Endothelial cell (in vitro differentiated cells): ENCODE results near the gene SLC13A2. TPM values are rescaled to one million over a fixed set of nuclear protein-coding genes. Genes with fewer than 3 reads are reported as not detected.
"Not testable (repeated sequence)": the region's sequence is repeated elsewhere in the genome, so short reads cannot be mapped to it uniquely, and the experiment has no call there.

Experiments
- DNase-seq: peaks from one replicate; pipeline ENCODE4 v3.0.0; 2021; ENCODE audit warnings: low spot score
- H3K27ac Mint-ChIP-seq: one replicate; pipeline ENCODE4 v1.8.0; 2021; ENCODE audit warnings: mixed read lengths, inconsistent platforms; ENCODE audit not compliant: unreplicated experiment
- H3K27me3 Mint-ChIP-seq: one replicate; pipeline ENCODE4 v1.8.0; 2021; ENCODE audit warnings: mild to moderate bottlenecking, moderate library complexity, mixed read lengths, inconsistent platforms; ENCODE audit not compliant: unreplicated experiment
- H3K36me3 Mint-ChIP-seq: one replicate; pipeline ENCODE4 v1.8.0; 2021; ENCODE audit warnings: mild to moderate bottlenecking, low read depth, mixed read lengths, inconsistent platforms; ENCODE audit not compliant: unreplicated experiment
- H3K4me1 Mint-ChIP-seq: one replicate; pipeline ENCODE4 v1.8.0; 2021; ENCODE audit warnings: mild to moderate bottlenecking, mixed read lengths, inconsistent platforms; ENCODE audit not compliant: unreplicated experiment
- H3K4me3 Mint-ChIP-seq: one replicate; pipeline ENCODE4 v1.8.0; 2021; ENCODE audit warnings: mild to moderate bottlenecking, mixed read lengths, inconsistent platforms; ENCODE audit not compliant: unreplicated experiment
- H3K9me3 Mint-ChIP-seq: one replicate; pipeline ENCODE4 v1.8.0; 2021; ENCODE audit warnings: mixed read lengths, inconsistent platforms; ENCODE audit not compliant: unreplicated experiment
- CTCF ChIP-seq: fragments of 200-600 bp; sonication (generic); IDR thresholded peaks from one replicate; pipeline ENCODE4 v1.5.0; 2021; ENCODE audit warnings: antibody characterized with exemption; ENCODE audit not compliant: unreplicated experiment
- total RNA-seq: library from RNA; stranded (reverse); fragmentation: NEBNext Ultra II Directional; extraction: Animal tissue kit (Norgen Biotek cat#: 25700); gene quantifications from one replicate; pipeline ENCODE4 v1.2.1, GENCODE V29; 2021; ENCODE audit not compliant: unreplicated experiment

Gene SLC13A2
- total RNA-seq, 1 donor from 2014 or later, result not detected

- H3K9me3 Mint-ChIP-seq, result no peaks in the 10 kb centered on the region
- H3K4me1 Mint-ChIP-seq, result no peaks in the 10 kb centered on the region
- H3K27ac Mint-ChIP-seq, result no peak overlapping the region
- TF ChIP-seq CTCF, result no peak
- H3K27me3 Mint-ChIP-seq, result no peaks in the 10 kb centered on the region
- no peak for DNase-seq
- no peaks in the 10 kb centered on the region for H3K36me3 Mint-ChIP-seq
- H3K4me3 Mint-ChIP-seq, result no peak overlapping the region
These were observed 23.6 kb upstream of the SLC13A2 start for GRCh38 chr17:28449859-28450258.

- Mint-ChIP-seq H3K27ac (no peak overlapping the region), H3K36me3 (no peaks in the 10 kb centered on the region), H3K4me3 (no peak overlapping the region), H3K4me1 (no peaks in the 10 kb centered on the region), H3K9me3 (no peaks in the 10 kb centered on the region), H3K27me3 (peaks cover 2% of the 10 kb centered on the region)
- no peak for TF ChIP-seq CTCF
- DNase-seq, result no peak
These were observed 15.6 kb upstream of the SLC13A2 start for GRCh38 chr17:28457890-28458289.

DNA sequence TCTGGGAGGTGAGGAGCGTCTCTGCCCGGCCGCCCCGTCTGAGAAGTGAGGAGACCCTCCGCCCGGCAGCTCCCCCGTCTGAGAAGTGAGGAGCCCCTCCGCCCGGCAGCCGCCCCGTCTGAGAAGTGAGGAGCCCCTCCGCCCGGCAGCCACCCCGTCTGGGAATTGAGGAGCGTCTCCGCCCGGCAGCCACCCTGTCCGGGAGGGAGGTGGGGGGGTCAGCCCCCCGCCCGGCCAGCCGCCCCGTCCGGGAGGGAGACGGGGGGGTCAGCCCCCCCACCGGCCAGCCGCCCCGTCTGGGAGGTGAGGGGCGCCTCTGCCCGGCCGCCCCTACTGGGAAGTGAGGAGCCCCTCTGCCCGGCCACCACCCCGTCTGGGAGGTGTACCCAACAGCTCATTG is 14.6 kb upstream of the SLC13A2 start:
- H3K4me3 Mint-ChIP-seq, H3K4me1 Mint-ChIP-seq, H3K36me3 Mint-ChIP-seq, H3K9me3 Mint-ChIP-seq, H3K27me3 Mint-ChIP-seq, H3K27ac Mint-ChIP-seq, DNase-seq: not testable (repeated sequence)

DNA sequence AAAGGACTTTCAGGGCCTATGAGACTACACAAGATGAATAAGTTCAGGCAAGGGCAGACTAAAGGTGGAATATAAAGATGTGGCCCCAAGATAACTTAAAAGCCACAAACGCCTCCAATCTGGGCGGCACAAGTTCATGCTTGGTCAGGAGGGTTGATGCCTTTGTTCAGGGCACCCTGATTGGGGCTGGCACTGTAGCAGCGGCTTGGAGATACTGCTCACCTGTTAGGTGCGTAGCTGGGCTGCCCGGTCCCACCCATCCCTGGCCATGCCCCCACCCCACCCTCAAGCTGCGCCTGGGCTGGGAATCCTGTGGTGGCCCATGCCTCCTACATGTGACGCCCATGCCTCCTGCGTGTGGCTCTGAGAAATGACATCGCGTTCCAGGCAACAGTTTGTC is 12.5 kb upstream of the SLC13A2 start:
- Mint-ChIP-seq H3K36me3 (no peaks in the 10 kb centered on the region), H3K27ac (no peak overlapping the region), H3K9me3 (no peaks in the 10 kb centered on the region), H3K4me3 (no peak overlapping the region), H3K4me1 (no peaks in the 10 kb centered on the region), H3K27me3 (peaks cover 4% of the 10 kb centered on the region)
- no peak for TF ChIP-seq CTCF
- no peak for DNase-seq

- no peak overlapping the region for H3K4me3 Mint-ChIP-seq
- peaks cover 10% of the 10 kb centered on the region for H3K4me1 Mint-ChIP-seq
- DNase-seq, result no peak
- H3K36me3 Mint-ChIP-seq, result no peaks in the 10 kb centered on the region
- H3K27me3 Mint-ChIP-seq, result peaks cover 3% of the 10 kb centered on the region
- TF ChIP-seq CTCF, result no peak
- H3K9me3 Mint-ChIP-seq, result no peaks in the 10 kb centered on the region
- H3K27ac Mint-ChIP-seq, result no peak overlapping the region
These were observed 7.4 kb upstream of the SLC13A2 start for GRCh38 chr17:28466001-28466400.
